GM18526 (cell line): Measurements from ENCODE around the gene PLS1.

Experiments used
- POLR2A ChIP-seq: IDR thresholded peaks from 3 replicates; pipeline ENCODE4 v1.6.1; 2011; ENCODE audit not compliant: insufficient read length; ENCODE audit errors: extremely low read depth

The PLS1 gene

GRCh38 chr3:142709207-142709606 lies 113.0 kb downstream of the PLS1 start:
- no peak for TF ChIP-seq POLR2A

- TF ChIP-seq POLR2A = no peak
Measured at GRCh38 chr3:142716102-142716501, 119.9 kb downstream of the PLS1 start.

GRCh38 chr3:142723665-142723967 lies 127.4 kb downstream of the PLS1 start:
- TF ChIP-seq POLR2A = no peak

- TF ChIP-seq POLR2A = peak; percentile 46
Measured at GRCh38 chr3:142723968-142724681, 127.9 kb downstream of the PLS1 start, which contains the start of gene TRPC1. TSS of gene TRPC1 (plus strand) at chr3:142724034. CDS start at chr3:142724560, 526 bp downstream.

- TF ChIP-seq POLR2A = no peak
Measured at GRCh38 chr3:142724682-142725356, 128.6 kb downstream of the PLS1 start.

GRCh38 chr3:142725357-142725739 lies 129.2 kb downstream of the PLS1 start:
- TF ChIP-seq POLR2A = no peak

- TF ChIP-seq POLR2A = no peak
Measured at GRCh38 chr3:142726017-142726416, 129.8 kb downstream of the PLS1 start.

- no peak for TF ChIP-seq POLR2A
Measured at GRCh38 chr3:142732066-142732465, 135.9 kb downstream of the PLS1 start.

GRCh38 chr3:142734834-142735233 lies 138.6 kb downstream of the PLS1 start:
- no peak for TF ChIP-seq POLR2A

GRCh38 chr3:142735462-142735861 lies 139.3 kb downstream of the PLS1 start:
- no peak for TF ChIP-seq POLR2A

- no peak for TF ChIP-seq POLR2A
Measured at GRCh38 chr3:142738396-142738795, 142.2 kb downstream of the PLS1 start.

GRCh38 chr3:142746646-142747045 lies 150.5 kb downstream of the PLS1 start:
- no peak for TF ChIP-seq POLR2A

GRCh38 chr3:142754494-142754893 lies 158.3 kb downstream of the PLS1 start:
- no peak for TF ChIP-seq POLR2A
